Heart right ventricle (tissue), 16 donors: ENCODE data around the gene MACROD2. TPM values are rescaled to one million over a fixed set of nuclear protein-coding genes. Genes with fewer than 3 reads are reported as not detected.

Source experiments
- ATAC-seq, 8 donors: fragments of 200-7000 bp; cut with Tn5 transposase; one replicate each; pipeline ENCODE4 v1.9.1; 2020; ENCODE audit warnings: mild to moderate bottlenecking in 8 of 8, moderate library complexity in 8 of 8, moderate number of reproducible peaks in 1 of 8
- DNase-seq, 2 donors: peaks; one replicate each; pipeline ENCODE4 v3.0.0-alpha.2; 2020
- H3K27ac ChIP-seq, 10 donors: fragments of 200-600 bp; sonication (generic) in 2 of 10; one replicate each; pipeline versions ENCODE4 v1.5.0 to v1.8.0; 2020 to 2022; ENCODE audit warnings: mild to moderate bottlenecking in 3 of 10
- H3K27me3 ChIP-seq, 7 donors: fragments of 200-600 bp; one replicate each; pipeline ENCODE4 v1.8.0; 2021 to 2022; ENCODE audit warnings: mild to moderate bottlenecking in 2 of 7
- H3K36me3 ChIP-seq, 9 donors: fragments of 200-600 bp; sonication (generic) in 1 of 9; one replicate each; pipeline versions ENCODE4 v1.5.0 to v1.8.0; 2020 to 2022; ENCODE audit warnings: mild to moderate bottlenecking in 2 of 9
- H3K4me1 ChIP-seq, 9 donors: fragments of 200-600 bp; sonication (generic) in 1 of 9; one replicate each; pipeline versions ENCODE4 v1.5.0 to v1.8.0; 2020 to 2022; ENCODE audit warnings: mild to moderate bottlenecking in 4 of 9
- H3K4me3 ChIP-seq, 10 donors: fragments of 200-600 bp; sonication (generic) in 2 of 10; one replicate each; pipeline versions ENCODE4 v1.5.0 to v1.8.0; 2020 to 2022; ENCODE audit warnings: mild to moderate bottlenecking in 7 of 10, moderate library complexity in 2 of 10
- H3K9me3 ChIP-seq, 11 donors: fragments of 200-600 bp in 10 of 11; sonication (generic) in 2 of 11; one replicate each; pipeline versions ENCODE4 v1.5.0 to v1.8.0; 2013 to 2022; ENCODE audit warnings: mild to moderate bottlenecking in 2 of 11, control low read depth in 1 of 11, moderate library complexity in 1 of 11
- CTCF ChIP-seq, 9 donors: fragments of 200-600 bp; sonication (generic) in 2 of 9; IDR thresholded peaks; one replicate each; pipeline versions ENCODE4 v1.5.0 to v1.8.0; 2021 to 2022; ENCODE audit warnings: antibody characterized with exemption in 9 of 9, mild to moderate bottlenecking in 5 of 9, moderate library complexity in 1 of 9
- WGBS, 2 donors: extraction: QIAGEN DNeasy Blood & Tissue Kit; methylation state at CpG; one replicate each; pipeline ENCODE4 v1.1.7; 2013; ENCODE audit warnings: inconsistent platforms in 1 of 2; 5-methylcytosine and 5-hydroxymethylcytosine counted together
- intact Hi-C, 10 donors: fragments of 100-400 bp; cut with DNase I; formaldehyde crosslinking; loops; one replicate each; pipeline versions ENCODE4 v1.11.1 to v1.14.2; 2022
- polyA plus RNA-seq, 2 donors: library from polyadenylated mRNA; stranded (reverse); fragments of 200-250 nt; gene quantifications; one replicate each; pipeline ENCODE4 v1.2.3, GENCODE V29; 2013
- total RNA-seq, 10 donors: library from RNA; stranded (reverse); fragmentation: NEBNext Ultra II Directional in 3 of 10; extraction: Animal tissue kit (Norgen Biotek cat#: 25700) in 3 of 10; gene quantifications; one replicate each; pipeline versions ENCODE4 v1.2.1 to v1.2.4, GENCODE V29; 2021 to 2023
- donor health status: Arrhythmogenic right ventricular cardiomyopathy.
- donor health status: ischemic (EF 13 %, LVEDD 7.1; RV severe dilation, severe dysfunction).
- donor health status: healthy with polysubstance abuse.
- donor health status: DM: no; HTN: yes; CAD: no.
- donor health status: DM: no; HTN: no; CAD: no.
- donor health status: ischemic (EF 25% LVEDD 6.9; RV normal size, moderate dysfunction).
- donor health status: ischemic (EF 25% LVEDD 5.7; RV mildly dilated, moderate dysfunction).
- donor health status: healthy.
- donor health status: DM: yes; HTN: yes; CAD: no.
- donor health status: Ischemic cardiomyopathy.
- donor health status: ischemic (EF 35%, LVEDD 5.7; RV mildly dilated, moderate dysfunction).
- donor health status: nonischemic (EF 11% LVEDD 7.7; RV severe dilation, severe dysfunction).
- donor health status: DM: yes; HTN: yes; CAD: no.
- donor health status: PGD.
- donor health status: ischemic (EF 29% LVEDD 5.4; RV normal size, mild dysfunction).
- donor health status: nonischemic (EF 23%, LVEDD 6.1; RV moderate dilation, normal function).

MACROD2 gene
- total and polyA plus RNA-seq, 12 donors, result 0.28 to 6.4 (median 4.1) TPM

- Histone ChIP-seq H3K36me3 (no peaks in the 10 kb centered on the region), H3K27ac (peak overlapping the region in 1 of 10 donors; percentile 66), H3K9me3 (peaks cover 0 to 15% (median 0%) of the 10 kb centered on the region in 11 donors), H3K4me1 (peaks cover 0 to 4% (median 0%) of the 10 kb centered on the region in 9 donors), H3K27me3 (no peaks in the 10 kb centered on the region), H3K4me3 (no peak overlapping the region)
- ATAC-seq, result no peak
- DNase-seq, result no peak
- 73 to 84% methylated on average over 2 of the region's 2 CpGs for WGBS, 2 donors
- TF ChIP-seq CTCF (IDR thresholded peaks at IDR 0.05), result no peak
- intact Hi-C loops, result no loop called here
Observed at GRCh38 chr20:15317546-15318232, 1322.4 kb downstream of the MACROD2 start.

GRCh38 chr20:15318682-15319081 lies 1323.4 kb downstream of the MACROD2 start:
- no peaks in the 10 kb centered on the region for H3K36me3 ChIP-seq
- ATAC-seq (no peak), DNase-seq (no peak)
- H3K4me1 ChIP-seq, result peaks cover 0 to 4% (median 0%) of the 10 kb centered on the region in 9 donors
- no peaks in the 10 kb centered on the region for H3K27me3 ChIP-seq
- intact Hi-C loops, result no loop called here
- TF ChIP-seq CTCF (IDR thresholded peaks at IDR 0.05), result no peak
- peaks cover 0 to 15% (median 0%) of the 10 kb centered on the region in 11 donors for H3K9me3 ChIP-seq
- H3K27ac ChIP-seq, result no peak overlapping the region
- no peak overlapping the region for H3K4me3 ChIP-seq

GRCh38 chr20:15319439-15319838 lies 1324.1 kb downstream of the MACROD2 start:
- intact Hi-C loops, result no loop called here

GRCh38 chr20:15320941-15321340 lies 1325.6 kb downstream of the MACROD2 start:
- Histone ChIP-seq H3K36me3 (no peaks in the 10 kb centered on the region), H3K27ac (no peak overlapping the region), H3K9me3 (peaks cover 0 to 11% (median 0%) of the 10 kb centered on the region in 11 donors), H3K27me3 (no peaks in the 10 kb centered on the region), H3K4me3 (no peak overlapping the region), H3K4me1 (peaks cover 0 to 4% (median 0%) of the 10 kb centered on the region in 9 donors)
- 22 to 34% methylated on average over 2 of the region's 2 CpGs for WGBS, 2 donors
- TF ChIP-seq CTCF (IDR thresholded peaks at IDR 0.05), result no peak
- intact Hi-C loops, result no loop called here
- DNase-seq (no peak), ATAC-seq (peak in 3 of 8 donors; percentile 76 to 86 (median 78))

More at GRCh38 chr20:15319439-15319838, 1324.1 kb downstream of the MACROD2 start:
- no peaks in the 10 kb centered on the region for H3K27me3 ChIP-seq
- 70 to 72% methylated on average over 2 of the region's 2 CpGs for WGBS, 2 donors
- no peak for TF ChIP-seq CTCF (IDR thresholded peaks at IDR 0.05)
- no peak for DNase-seq
- no peak overlapping the region for H3K4me3 ChIP-seq
- H3K9me3 ChIP-seq, result peaks cover 0 to 15% (median 0%) of the 10 kb centered on the region in 11 donors
- no peaks in the 10 kb centered on the region for H3K36me3 ChIP-seq
- H3K4me1 ChIP-seq, result peaks cover 0 to 4% (median 0%) of the 10 kb centered on the region in 9 donors
- no peak overlapping the region for H3K27ac ChIP-seq
- no peak for ATAC-seq
